Left forelimb (tissue), 1 donor: Measurements from ENCODE around the gene CEP192.
"Not testable (repeated sequence)": the region's sequence is repeated elsewhere in the genome, so short reads cannot be mapped to it uniquely, and the experiment has no call there.

Experiments
- DNase-seq: peaks from one replicate; pipeline ENCODE4 v3.0.0-alpha.2; 2018; ENCODE audit warnings: low spot score

The CEP192 gene

GRCh38 chr18:12990123-12990475 lies 1.1 kb upstream of the CEP192 start:
- DNase-seq = no peak

DNA sequence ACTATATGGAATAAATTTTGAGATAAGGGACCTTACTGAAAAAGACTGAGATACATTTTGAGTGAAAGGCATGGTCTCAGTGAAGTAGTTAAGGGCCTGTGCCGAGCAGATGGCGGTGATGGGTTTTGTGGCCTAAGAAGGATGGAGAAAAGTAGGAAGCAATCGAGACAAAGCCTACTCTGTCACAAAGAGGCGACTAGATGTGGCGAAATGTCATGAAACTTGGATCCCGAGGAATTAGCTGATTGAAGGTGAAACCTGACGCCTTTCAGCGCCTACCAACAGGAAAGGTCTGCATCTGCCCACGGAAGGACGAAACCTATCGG lies 558 bp upstream of the CEP192 start:
- no peak for DNase-seq

DNA sequence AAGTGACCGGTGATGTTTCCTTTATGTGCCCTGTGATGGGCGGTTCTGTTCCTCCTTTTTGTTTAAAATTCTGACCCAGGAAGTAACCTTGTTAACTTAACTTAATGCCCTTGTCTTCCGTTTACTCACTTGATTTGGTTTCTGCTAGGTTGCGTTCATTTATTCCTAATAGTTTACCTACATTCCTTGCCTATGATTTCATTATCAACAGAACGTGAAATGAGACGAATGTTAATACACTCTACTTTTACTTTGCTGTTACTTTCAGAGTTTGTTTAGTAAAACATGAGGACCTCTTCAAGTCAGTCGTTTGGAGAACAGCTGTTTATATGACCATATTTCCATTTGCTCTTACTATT lies 638 bp downstream of the CEP192 start:
- DNase-seq = no peak

DNA sequence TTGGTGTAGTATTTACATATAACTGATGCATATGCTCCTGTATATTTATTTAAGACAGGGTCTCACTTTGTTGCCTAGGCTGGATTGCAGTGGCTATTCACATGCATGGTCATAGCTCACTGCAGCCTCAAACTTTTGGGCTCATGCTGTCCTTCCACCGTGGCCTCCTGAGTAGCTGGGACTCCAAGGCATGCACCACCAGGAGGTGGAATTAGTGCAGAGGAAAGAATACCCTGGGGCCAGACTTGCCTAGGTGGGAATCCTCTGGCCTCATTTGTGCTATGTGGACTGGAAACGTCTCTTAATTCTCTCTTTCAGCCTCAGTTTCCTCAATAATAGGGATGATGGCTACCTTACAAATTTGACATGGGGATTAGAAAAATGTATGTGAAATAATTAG lies 2.3 kb downstream of the CEP192 start:
- no peak for DNase-seq

- DNase-seq = no peak
Observed at GRCh38 chr18:12995424-12995823, 4.3 kb downstream of the CEP192 start.

GRCh38 chr18:12995952-12996477 lies 4.9 kb downstream of the CEP192 start:
- DNase-seq = no peak

GRCh38 chr18:12996661-12997292 lies 5.6 kb downstream of the CEP192 start:
- DNase-seq = no peak

GRCh38 chr18:12997330-12997729 lies 6.2 kb downstream of the CEP192 start:
- DNase-seq = not testable (repeated sequence)

GRCh38 chr18:12998332-12999060 lies 7.3 kb downstream of the CEP192 start:
- DNase-seq = no peak

- DNase-seq = no peak
Observed at GRCh38 chr18:13003466-13003896, 12.3 kb downstream of the CEP192 start.

DNA sequence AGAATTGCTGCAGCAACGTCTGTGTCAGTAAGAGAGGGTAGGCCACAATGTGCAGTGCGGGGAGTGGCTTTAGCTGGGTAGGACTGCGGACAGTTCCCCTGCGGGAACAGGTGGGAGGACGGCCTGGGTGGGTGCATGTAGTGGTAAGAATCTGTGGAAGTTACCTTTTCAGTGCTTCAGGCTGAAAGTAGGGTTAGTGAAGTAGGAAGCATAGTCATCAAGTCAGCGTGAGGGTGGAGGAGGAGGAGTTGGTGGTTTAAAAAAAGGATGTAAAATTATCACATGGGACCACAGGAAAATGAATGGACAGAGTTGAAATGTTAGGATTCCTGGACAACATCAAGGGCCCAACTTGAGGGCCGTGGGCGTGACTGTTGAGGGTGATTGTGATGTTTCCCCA lies 13.2 kb downstream of the CEP192 start:
- DNase-seq = no peak

DNA sequence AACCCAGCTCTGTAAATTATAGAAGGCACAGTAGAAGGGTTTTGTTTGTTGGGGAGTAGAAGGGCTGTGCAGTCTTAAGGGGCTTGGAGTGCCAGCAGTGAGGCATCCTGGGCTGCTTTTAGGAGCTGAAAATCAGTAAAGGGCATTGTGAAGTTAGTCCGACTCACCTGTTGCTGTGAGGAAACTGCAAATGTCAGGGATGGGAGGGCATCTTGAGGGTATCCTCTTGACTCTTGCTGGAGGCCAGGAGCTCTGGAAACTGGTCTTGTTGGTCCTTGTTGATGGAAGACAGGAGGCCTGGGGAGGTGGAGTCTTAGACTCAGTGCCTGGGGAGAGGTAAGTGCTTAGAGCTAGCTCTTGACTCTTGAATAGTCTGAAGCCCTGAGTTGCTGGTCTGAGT lies 14.1 kb downstream of the CEP192 start:
- DNase-seq = no peak

DNA sequence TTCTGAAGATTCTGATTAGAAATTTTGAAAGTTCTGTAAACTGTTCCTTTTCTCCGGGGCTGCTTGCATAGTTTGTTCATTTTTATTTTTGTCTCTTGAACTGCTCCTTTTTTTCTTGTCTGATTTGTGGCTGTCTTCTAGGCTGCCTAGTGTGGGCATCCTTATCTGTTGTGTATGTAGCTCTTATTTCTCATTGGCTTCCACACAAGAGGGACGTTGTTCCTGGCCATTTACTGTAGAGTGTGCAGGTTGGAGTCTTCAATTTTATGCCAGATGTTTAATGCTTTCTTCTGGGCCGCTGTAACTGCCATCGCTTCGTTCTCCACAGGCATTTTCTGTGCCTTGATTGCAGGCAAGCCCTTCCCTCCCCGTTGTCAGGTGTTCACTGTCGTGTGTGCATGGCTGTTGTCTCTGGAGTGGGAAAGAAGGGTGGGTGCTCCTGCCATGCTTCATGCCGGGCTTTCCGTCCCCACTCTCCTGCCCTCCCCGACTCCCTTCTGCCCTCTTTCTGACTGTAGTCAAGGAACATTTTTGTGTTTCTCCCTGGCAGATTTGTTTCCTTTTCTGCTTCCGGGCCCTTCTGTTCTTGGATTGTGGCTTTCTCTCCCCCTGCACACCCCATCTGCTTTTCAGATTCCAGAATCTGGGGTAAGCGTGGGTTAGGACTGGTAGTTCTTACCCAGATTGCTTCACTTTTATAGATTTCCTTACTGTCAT lies 15.5 kb downstream of the CEP192 start:
- no peak for DNase-seq

- no peak for DNase-seq
Observed at GRCh38 chr18:13007248-13007560, 16.0 kb downstream of the CEP192 start.

- no peak for DNase-seq
Observed at GRCh38 chr18:13011719-13012118, 20.6 kb downstream of the CEP192 start.

DNA sequence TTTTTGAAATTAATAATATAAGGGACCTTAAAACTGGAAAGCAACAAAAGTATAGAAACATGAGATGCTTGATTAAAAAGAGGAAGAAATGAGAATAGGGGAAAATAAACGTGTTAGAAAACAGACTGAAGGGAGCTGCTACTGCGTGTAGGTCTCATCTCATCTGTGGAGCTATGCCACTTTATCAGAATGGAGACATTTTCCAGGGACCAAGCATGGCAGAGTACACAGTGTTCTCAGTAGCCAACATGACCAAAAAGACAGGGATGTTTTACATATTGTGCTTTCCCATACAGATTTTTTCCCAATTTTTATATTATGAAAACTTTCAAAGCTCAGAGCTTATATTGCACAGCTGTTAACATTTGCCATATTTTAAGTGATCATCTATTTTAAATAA lies 23.1 kb downstream of the CEP192 start:
- no peak for DNase-seq

DNA sequence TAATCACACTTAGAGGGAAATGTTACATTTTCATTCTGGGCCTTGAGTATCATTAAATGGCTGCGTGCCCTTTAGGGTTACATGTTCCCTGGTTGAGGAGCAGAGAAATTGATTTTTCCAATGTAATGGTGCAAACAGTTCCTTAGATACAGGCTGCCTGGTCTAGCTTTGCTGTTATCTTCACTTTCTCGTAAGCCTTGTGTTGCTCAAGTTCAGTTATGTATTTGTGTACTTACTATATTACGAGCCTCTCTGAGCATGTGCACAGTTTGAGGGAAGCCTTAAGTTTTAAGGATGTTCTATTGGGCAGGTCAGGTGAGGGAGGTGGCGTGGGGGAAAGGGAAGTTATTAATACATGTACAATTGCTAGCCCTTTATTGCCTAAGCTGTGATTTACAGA lies 23.7 kb downstream of the CEP192 start:
- DNase-seq = no peak

GRCh38 chr18:13017247-13017875 lies 26.2 kb downstream of the CEP192 start:
- DNase-seq = no peak

DNA sequence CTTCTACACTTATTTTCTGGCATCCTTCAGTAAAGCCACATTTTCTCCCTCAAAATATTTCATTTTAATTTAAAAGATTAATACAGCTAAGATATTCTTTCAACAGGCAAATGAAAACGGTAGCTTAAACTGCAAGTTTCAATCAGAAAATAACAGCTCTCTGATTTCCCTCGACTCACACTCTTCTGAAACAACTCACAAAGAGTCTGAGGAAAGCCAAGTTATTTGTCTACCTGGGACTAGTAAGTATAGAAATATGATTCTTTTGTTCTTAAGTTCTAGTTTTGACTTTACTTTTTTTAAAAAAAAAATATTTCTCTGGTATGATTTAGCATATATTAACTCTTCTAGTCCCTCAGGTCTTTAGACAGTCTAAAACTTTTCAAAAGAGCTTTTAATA lies 27.2 kb downstream of the CEP192 start:
- no peak for DNase-seq

DNA sequence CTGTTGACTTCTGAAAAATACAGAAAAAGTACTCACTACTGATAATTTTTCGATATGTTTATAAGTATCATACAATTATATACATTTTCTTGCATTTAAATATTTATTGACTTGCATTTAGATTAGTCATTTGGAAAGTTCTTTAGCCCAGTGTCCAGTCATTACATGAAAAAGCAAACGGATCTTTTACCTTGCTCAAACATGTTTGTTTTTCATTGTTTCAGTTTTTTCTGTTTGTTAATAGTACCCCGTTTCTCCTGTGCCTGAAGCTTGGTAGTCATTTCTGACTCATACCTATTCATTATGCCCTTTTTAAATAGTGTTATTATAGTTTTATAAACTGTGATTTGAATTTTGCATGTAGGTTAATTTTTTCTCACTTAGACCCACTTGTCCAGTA lies 28.1 kb downstream of the CEP192 start:
- no peak for DNase-seq

DNA sequence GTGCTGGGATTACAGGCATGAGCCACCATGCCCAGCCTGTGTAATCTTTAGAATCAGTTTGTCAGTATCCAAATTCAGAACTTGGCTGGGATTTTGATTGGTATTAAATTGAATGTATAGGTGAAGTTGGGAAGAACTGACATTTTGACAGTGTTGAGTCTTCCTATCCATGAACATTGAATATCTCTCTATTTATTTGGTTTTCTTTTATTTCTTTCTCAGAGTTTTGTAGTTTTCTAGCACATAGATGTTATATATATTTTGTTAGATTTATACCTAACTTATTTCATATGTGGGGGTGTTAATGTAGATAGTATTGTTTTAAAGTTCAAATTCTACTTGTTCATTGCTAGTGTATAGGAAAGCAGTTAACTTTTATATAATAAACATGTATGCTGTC lies 31.5 kb downstream of the CEP192 start:
- no peak for DNase-seq

DNA sequence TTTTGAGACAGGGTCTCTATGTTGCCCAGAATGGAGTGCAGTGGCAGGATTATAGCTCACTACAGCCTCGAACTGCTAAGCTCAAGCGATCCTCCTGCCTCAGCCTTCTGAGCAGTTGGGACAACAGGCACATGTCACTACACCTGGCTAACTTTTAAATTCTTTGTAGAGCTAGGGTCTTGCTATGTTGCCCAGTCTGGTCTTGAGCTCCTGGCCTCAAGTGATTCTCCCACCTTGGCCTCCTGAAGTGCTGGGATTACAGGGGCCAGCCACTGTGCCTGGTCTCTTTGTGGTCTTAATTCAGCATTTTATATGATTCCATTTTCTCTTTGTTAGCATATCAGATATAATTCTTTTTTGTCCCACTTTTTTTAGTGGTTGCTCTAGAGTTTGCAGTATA lies 34.1 kb downstream of the CEP192 start:
- DNase-seq = no peak
